NCI-H1105 treated with DMSO at 0.1 percent for 48 hours (cell line): ENCODE results near the gene PANX2.
"Not testable (repeated sequence)": the region's sequence is repeated elsewhere in the genome, so short reads cannot be mapped to it uniquely, and the experiment has no call there.

ENCODE experiments used
- DNase-seq: peaks from one replicate; lab custom pipeline; 2025; lab: John Stamatoyannopoulos, UW

Gene PANX2

GRCh38 chr22:50170453-50171318 is at the start of gene PANX2:
TSS of gene PANX2 (plus strand) at chr22:50170731. CDS start at chr22:50170731, 0 bp downstream.
- DNase-seq = peak; percentile 14

- DNase-seq = no peak
These were observed 49.3 kb upstream of the PANX2 start for GRCh38 chr22:50121202-50121740.

GRCh38 chr22:50123119-50123518 is 47.4 kb upstream of the PANX2 start:
- no peak for DNase-seq

DNA sequence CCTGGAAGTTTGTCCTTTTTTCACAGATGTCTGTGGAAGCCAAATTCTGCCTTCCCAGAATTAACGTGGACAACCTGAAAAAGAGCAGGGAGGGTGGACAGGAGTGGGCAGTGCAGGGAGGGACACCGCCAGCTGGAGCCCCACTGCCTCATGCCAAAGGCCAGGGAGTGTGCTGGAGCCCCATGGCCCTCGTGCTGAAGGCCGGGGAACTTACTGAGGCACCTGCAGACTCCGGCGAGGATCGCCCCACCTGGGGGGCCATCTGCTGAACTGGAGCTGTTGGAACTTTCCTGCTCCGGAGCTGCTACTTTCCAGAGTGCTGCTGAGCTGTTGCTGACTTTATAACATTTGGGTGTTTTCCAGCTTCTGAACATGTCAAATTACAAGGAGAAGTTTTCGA is 45.5 kb upstream of the PANX2 start:
- no peak for DNase-seq

- no peak for DNase-seq
These were observed 41.3 kb upstream of the PANX2 start for GRCh38 chr22:50129121-50129736.

DNA sequence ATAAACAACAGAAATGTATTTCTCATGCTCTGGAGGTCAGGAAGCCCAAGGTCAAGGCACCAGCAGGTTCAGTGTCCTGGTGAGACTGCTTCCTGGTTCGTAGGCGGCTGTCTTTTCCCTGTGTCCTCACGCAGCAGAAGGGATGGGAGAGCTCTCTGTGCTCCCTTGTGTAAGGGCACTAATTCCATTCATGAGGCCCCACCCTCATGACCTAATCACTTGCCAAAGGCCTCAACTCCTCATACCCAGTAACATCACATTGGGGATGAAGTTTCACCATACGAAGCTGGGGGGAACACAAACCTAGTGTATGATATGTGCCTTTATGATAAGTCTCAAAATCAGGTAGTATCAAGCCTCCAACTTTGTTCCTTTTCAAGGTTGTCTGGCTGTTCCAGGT is 38.6 kb upstream of the PANX2 start:
- no peak for DNase-seq

GRCh38 chr22:50134481-50134880 is 36.0 kb upstream of the PANX2 start:
- no peak for DNase-seq

GRCh38 chr22:50136581-50137015 is 33.9 kb upstream of the PANX2 start:
- DNase-seq = peak; percentile 26

DNA sequence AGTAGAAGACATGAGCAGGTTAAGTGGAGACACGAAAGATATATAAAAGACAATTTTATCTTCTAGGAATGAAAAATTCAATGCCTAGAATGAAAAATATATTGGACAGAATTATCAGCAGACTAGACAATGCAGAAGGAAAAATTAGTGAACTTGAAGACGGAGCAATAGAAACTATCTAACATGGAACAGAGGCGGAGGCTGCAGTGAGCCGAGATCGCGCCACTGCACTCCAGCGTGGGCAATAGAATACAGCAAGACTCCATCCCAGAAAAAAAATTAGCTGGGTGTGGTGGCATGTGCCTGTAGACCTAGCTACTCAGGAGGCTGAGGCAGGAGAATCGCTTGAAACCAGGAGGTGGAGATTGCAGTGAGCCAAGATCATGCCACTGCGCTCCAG is 33.3 kb upstream of the PANX2 start:
- not testable (repeated sequence) for DNase-seq

- no peak for DNase-seq
These were observed 32.5 kb upstream of the PANX2 start for GRCh38 chr22:50138041-50138440.

DNA sequence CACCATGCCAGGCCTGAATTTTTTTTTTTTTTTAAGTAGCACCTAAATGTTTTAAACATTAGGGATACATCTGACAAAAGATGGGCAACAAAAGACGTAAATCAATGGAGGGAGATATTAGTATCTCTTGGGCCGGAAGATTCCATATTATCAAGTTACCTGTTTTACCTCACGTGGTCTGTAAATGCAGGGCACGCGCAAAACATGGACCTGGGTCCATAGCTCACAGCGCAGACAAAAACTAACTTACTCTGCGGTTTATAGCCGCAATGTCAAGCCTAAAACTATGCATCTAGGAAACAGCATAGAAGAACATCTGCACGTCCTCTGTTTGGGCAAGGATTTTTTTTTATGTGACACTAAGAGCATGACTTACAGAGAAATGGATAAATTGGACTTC is 31.5 kb upstream of the PANX2 start:
- DNase-seq = no peak

GRCh38 chr22:50139843-50140415 is 30.6 kb upstream of the PANX2 start:
- DNase-seq = peak; percentile 67

GRCh38 chr22:50140615-50141014 is 29.9 kb upstream of the PANX2 start:
- no peak for DNase-seq

- DNase-seq = no peak
These were observed 29.1 kb upstream of the PANX2 start for GRCh38 chr22:50141462-50141861.

- DNase-seq = peak; percentile 14
These were observed 28.6 kb upstream of the PANX2 start for GRCh38 chr22:50141891-50142363.

- DNase-seq = no peak
These were observed 27.4 kb upstream of the PANX2 start for GRCh38 chr22:50143096-50143495.

- no peak for DNase-seq
These were observed 26.4 kb upstream of the PANX2 start for GRCh38 chr22:50144005-50144614.

DNA sequence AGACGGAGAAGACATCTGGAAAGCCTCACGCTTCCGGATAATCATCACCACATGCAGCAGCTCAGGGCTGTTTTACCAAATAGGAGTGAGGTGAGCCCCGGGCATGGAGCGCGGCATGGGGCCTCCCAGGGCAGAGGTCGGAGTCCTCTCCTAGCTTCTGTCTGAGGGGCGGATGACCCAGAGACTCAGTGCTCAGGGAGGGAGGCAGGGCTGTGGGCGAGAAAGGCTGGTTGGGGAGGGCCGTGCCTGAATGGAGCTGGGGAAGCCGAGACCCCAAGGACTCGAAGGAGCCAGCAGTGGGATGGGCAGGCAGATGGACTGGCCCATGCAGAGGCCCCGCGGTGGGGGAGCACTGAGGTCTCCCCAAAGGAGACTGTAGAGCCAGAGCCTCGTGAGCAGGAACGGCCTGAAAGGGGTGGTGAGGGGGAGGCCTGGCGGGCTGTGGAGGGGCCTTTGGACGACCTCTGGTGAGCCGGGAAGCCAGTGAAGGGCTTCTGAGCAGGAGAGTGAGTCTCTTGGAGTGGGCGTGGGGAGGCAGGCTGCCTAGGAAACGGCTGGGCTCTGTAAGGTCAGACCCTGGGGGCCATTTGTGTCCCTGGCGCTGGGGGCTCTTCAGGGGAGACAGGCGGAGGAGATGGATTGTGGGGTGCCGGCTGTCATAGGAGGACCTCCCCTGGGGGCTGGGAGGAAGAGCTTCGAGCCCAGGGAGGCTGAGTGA is 24.7 kb upstream of the PANX2 start:
- DNase-seq = no peak

GRCh38 chr22:50146439-50147238 is 23.9 kb upstream of the PANX2 start:
- DNase-seq = no peak

DNA sequence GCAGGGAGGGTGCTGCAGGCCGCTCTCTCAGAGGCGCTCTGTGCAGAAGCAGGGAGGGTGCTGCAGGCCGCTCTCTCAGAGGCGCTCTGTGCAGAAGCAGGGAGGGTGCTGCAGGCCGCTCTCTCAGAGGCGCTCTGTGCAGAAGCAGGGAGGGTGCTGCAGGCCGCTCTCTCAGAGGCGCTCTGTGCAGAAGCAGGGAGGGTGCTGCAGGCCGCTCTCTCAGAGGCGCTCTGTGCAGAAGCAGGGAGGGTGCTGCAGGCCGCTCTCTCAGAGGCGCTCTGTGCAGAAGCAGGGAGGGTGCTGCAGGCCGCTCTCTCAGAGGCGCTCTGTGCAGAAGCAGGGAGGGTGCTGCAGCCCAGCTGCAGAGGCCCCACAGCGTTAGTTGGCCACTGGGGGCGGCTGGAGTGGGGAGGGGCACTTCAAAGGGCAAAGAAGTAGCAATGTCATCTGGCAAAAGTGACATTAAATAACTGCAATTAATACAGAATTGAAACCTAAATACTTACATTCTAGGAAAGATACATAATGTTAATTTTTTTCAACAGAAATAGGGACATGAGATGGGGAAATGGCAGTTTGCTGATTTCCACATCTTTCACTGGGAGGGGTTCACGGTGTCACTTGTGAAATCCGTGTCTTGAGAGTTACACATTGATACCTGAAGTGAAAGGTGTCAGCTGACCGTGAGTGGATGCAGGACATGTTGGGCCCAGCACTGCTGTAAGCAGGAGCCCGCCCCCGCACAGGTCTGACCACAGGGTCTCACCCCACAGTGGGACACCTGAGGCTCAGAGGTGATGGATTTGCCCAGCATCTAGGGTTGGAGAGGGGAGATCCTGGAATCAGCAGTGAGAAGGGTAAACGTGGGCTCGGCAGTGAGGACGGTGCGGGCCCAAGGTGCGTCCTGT is 23.0 kb upstream of the PANX2 start:
- DNase-seq = not testable (repeated sequence)
